ENCODE results near the gene PRICKLE4. TPM values are rescaled to one million over a fixed set of nuclear protein-coding genes. Genes with fewer than 3 reads are reported as not detected.

PRICKLE4 gene
- total RNA-seq, 1 experiment from 2014 or later: 2.9 TPM

GRCh38 chr6:41798901-41799558 lies 18.4 kb downstream of the PRICKLE4 start:
- peaks cover 5 to 8% of the 10 kb centered on the region in 2 experiments; a peak in 1 of 4 replicates for H3K36me3 ChIP-seq (ENCODE audit: control insufficient read depth in 1 of 2, insufficient read depth in 2 of 2, low read length in 2 of 2)
- TF ChIP-seq SP1 (IDR thresholded peaks at IDR 0.05; ENCODE audit: low read depth) (no peak), ELF1 (IDR thresholded peaks at IDR 0.05; ENCODE audit: borderline replicate concordance, low read depth) (no peak), EZH2 (IDR thresholded peaks at IDR 0.05) (no peak)
- ATAC-seq (no peak), DNase-seq (ENCODE audit: low read depth, low spot score) (no peak)
- ChIA-PET CTCF (interaction anchor here (1.4 kb wide), 1 partner anchor 122 kb away, joined by 3 read pairs; the partner anchor contains the start of genes BYSL and MED20), RAD21 (ENCODE audit: low non-redundant PET in 1 of 2, low total read pairs in 2 of 2, uncharacterized antibody in 2 of 2, unreplicated experiment in 2 of 2) (no interaction called here), POLR2A (no interaction called here)
- no peaks in the 10 kb centered on the region for H3K4me1 ChIP-seq (ENCODE audit: control insufficient read depth in 1 of 2, insufficient read depth in 2 of 2, low read length in 2 of 2)
- H3K4me2 ChIP-seq (ENCODE audit: low read length): no peak overlapping the region
- H2AFZ ChIP-seq (ENCODE audit: low read depth, low read length, poor library complexity, severe bottlenecking): no peak overlapping the region
- no peaks in the 10 kb centered on the region for H3K9me2 ChIP-seq (ENCODE audit: insufficient read depth)
- no peak overlapping the region for H3K4me3 ChIP-seq (replicated peaks in 1 of 2; ENCODE audit: low read depth in 1 of 2, low read length in 2 of 2)
- H3K27ac ChIP-seq (ENCODE audit: low read depth, low read length): no peak overlapping the region
- H3K79me2 ChIP-seq (ENCODE audit: insufficient read depth, low read length): no peaks in the 10 kb centered on the region
- H3K9me3 ChIP-seq (ENCODE audit: control insufficient read depth in 1 of 2, insufficient read depth in 1 of 2, low read depth in 1 of 2, low read length in 2 of 2): no peaks in the 10 kb centered on the region
- H3K27me3 ChIP-seq (ENCODE audit: insufficient read depth, low read length): no peaks in the 10 kb centered on the region
- no TSS peak for BruUV-seq (replicated peaks)
- intact Hi-C loops (cut with micrococcal nuclease): no loop called here
- no peak overlapping the region for H3K9ac ChIP-seq (ENCODE audit: low read length)
- H4K20me1 ChIP-seq (ENCODE audit: insufficient read depth): no peaks in the 10 kb centered on the region

- Histone ChIP-seq H3K27ac (ENCODE audit: low read depth, low read length) (no peak overlapping the region), H3K9ac (ENCODE audit: low read length) (no peak overlapping the region), H3K9me2 (ENCODE audit: insufficient read depth) (no peaks in the 10 kb centered on the region), H3K36me3 (ENCODE audit: control insufficient read depth in 1 of 2, insufficient read depth in 2 of 2, low read length in 2 of 2) (peaks cover 5 to 7% of the 10 kb centered on the region in 2 experiments; a peak in 1 of 4 replicates), H3K27me3 (ENCODE audit: insufficient read depth, low read length) (no peaks in the 10 kb centered on the region), H3K79me2 (ENCODE audit: insufficient read depth, low read length) (no peaks in the 10 kb centered on the region), H3K9me3 (ENCODE audit: control insufficient read depth in 1 of 2, insufficient read depth in 1 of 2, low read depth in 1 of 2, low read length in 2 of 2) (no peaks in the 10 kb centered on the region), H2AFZ (ENCODE audit: low read depth, low read length, poor library complexity, severe bottlenecking) (no peak overlapping the region), H4K20me1 (ENCODE audit: insufficient read depth) (no peaks in the 10 kb centered on the region), H3K4me1 (ENCODE audit: control insufficient read depth in 1 of 2, insufficient read depth in 2 of 2, low read length in 2 of 2) (no peaks in the 10 kb centered on the region), H3K4me2 (ENCODE audit: low read length) (no peak overlapping the region), H3K4me3 (replicated peaks in 1 of 2; ENCODE audit: low read depth in 1 of 2, low read length in 2 of 2) (no peak overlapping the region)
- ATAC-seq (no peak), DNase-seq (ENCODE audit: low read depth, low spot score) (no peak)
- ChIA-PET POLR2A (no interaction called here), CTCF (interaction anchor here (0.8 to 1.4 kb wide), 2 partner anchors 13 to 121 kb away, joined by 3 read pairs; partner anchors contain the start of genes BYSL and MED20), RAD21 (ENCODE audit: low non-redundant PET in 1 of 2, low total read pairs in 2 of 2, uncharacterized antibody in 2 of 2, unreplicated experiment in 2 of 2) (interaction anchor here in 1 of 2 experiments (0.6 kb wide), 1 partner anchor 18 kb away, joined by 6 read pairs; no protein-coding TSS in a partner anchor)
- TF ChIP-seq ZNF274 (IDR thresholded peaks at IDR 0.05; ENCODE audit: low read depth, low read length) (no peak), JUND (IDR thresholded peaks at IDR 0.05) (no peak), TCF7L2 (IDR thresholded peaks at IDR 0.05; ENCODE audit: borderline replicate concordance, extremely low read depth, insufficient read depth, insufficient read length) (no peak)
- BruUV-seq (replicated peaks): no TSS peak
- intact Hi-C loops (cut with micrococcal nuclease): no loop called here
Measured at GRCh38 chr6:41799559-41799911, 19.0 kb downstream of the PRICKLE4 start.

All from HCT116 (cell line).